GM23338 (cell line): Measurements from ENCODE around the gene UAP1. TPM values are rescaled to one million over a fixed set of nuclear protein-coding genes. Genes with fewer than 3 reads are reported as not detected.

Source experiments
- ATAC-seq: fragments of 200-7000 bp; cut with Tn5 transposase; 3 replicates; pipeline ENCODE4 v1.9.1; 2020
- DNase-seq: peaks from one replicate; pipeline ENCODE4 v3.0.0-alpha.2; 2015; ENCODE audit warnings: low spot score
- H2AFZ ChIP-seq: fragments of 200-600 bp; sonication (generic); 2 replicates; pipeline ENCODE4 v1.8.0; 2016; ENCODE audit warnings: antibody characterized with exemption, mild to moderate bottlenecking, moderate library complexity
- H3F3A ChIP-seq: fragments of 200-600 bp; sonication (generic); replicated peaks from 2 replicates; pipeline ENCODE4 v1.8.0; 2017; ENCODE audit warnings: antibody characterized with exemption, mixed run types, low read depth
- H3K27ac ChIP-seq: fragments of 200-600 bp; sonication (generic); 2 replicates; pipeline ENCODE4 v1.6.1; 2016; ENCODE audit warnings: low read depth
- H3K27me3 ChIP-seq: fragments of 200-600 bp; sonication (generic); 2 replicates; pipeline ENCODE4 v1.8.0; 2016; ENCODE audit warnings: mild to moderate bottlenecking, mixed run types, moderate library complexity; ENCODE audit not compliant: insufficient read depth
- H3K36me3 ChIP-seq: fragments of 200-600 bp; sonication (generic); 2 replicates; pipeline ENCODE4 v1.8.0; 2016; ENCODE audit warnings: mild to moderate bottlenecking; ENCODE audit not compliant: insufficient read depth
- H3K4me1 ChIP-seq: fragments of 200-600 bp; sonication (generic); 2 replicates; pipeline ENCODE4 v1.8.0; 2016; ENCODE audit warnings: mild to moderate bottlenecking, moderate library complexity; ENCODE audit not compliant: insufficient read depth
- H3K4me2 ChIP-seq: fragments of 200-600 bp; sonication (generic); 2 replicates; pipeline ENCODE4 v1.7.1; 2017; ENCODE audit warnings: mixed run types
- H3K4me3 ChIP-seq: fragments of 200-600 bp; sonication (generic); 2 replicates; pipeline ENCODE4 v1.6.1; 2016; ENCODE audit warnings: mixed run types
- H3K79me2 ChIP-seq: fragments of 200-600 bp; sonication (generic); replicated peaks from 2 replicates; pipeline ENCODE4 v1.8.0; 2017; ENCODE audit warnings: mild to moderate bottlenecking; ENCODE audit not compliant: insufficient read depth
- H3K9me2 ChIP-seq: fragments of 200-600 bp; sonication (generic); 2 replicates; pipeline ENCODE4 v1.8.0; 2017; ENCODE audit not compliant: insufficient read depth
- H4K20me1 ChIP-seq: fragments of 200-600 bp; sonication (generic); replicated peaks from 2 replicates; pipeline ENCODE4 v1.8.0; 2017; ENCODE audit warnings: mild to moderate bottlenecking; ENCODE audit not compliant: insufficient read depth
- H3K27ac Mint-ChIP-seq: 2 replicates; pipeline ENCODE4 v1.8.0; 2020; ENCODE audit warnings: inconsistent platforms, mild to moderate bottlenecking, moderate library complexity, mixed read lengths
- H3K27me3 Mint-ChIP-seq: 3 replicates; pipeline ENCODE4 v1.8.0; 2022; ENCODE audit warnings: low read depth, mild to moderate bottlenecking, moderate library complexity, mixed read lengths, inconsistent platforms; ENCODE audit not compliant: insufficient read depth, poor library complexity
- H3K36me3 Mint-ChIP-seq: 3 replicates; pipeline ENCODE4 v1.8.0; 2021; ENCODE audit warnings: low read depth, mild to moderate bottlenecking, inconsistent platforms, moderate library complexity, mixed read lengths
- H3K4me1 Mint-ChIP-seq: 3 replicates; pipeline ENCODE4 v1.8.0; 2020; ENCODE audit warnings: mild to moderate bottlenecking, inconsistent platforms, mixed read lengths
- H3K4me3 Mint-ChIP-seq: 3 replicates; pipeline ENCODE4 v1.8.0; 2021; ENCODE audit warnings: moderate library complexity, mild to moderate bottlenecking, inconsistent platforms, mixed read lengths
- H3K9me3 Mint-ChIP-seq: 3 replicates; pipeline ENCODE4 v1.8.0; 2020; ENCODE audit warnings: moderate library complexity, mild to moderate bottlenecking, inconsistent platforms, mixed read lengths
- CREB1 ChIP-seq: fragments of 250-450 bp; sonication (Bioruptor Pico); IDR thresholded peaks from 2 replicates; pipeline ENCODE4 v1.5.0; 2020; ENCODE audit warnings: low read depth, mild to moderate bottlenecking, moderate library complexity
- POLR2AphosphoS5 ChIP-seq: IDR thresholded peaks from 2 replicates; pipeline ENCODE4 v1.6.1; 2016; ENCODE audit warnings: antibody characterized with exemption, low read depth
- STAT1 ChIP-seq: IDR thresholded peaks from one replicate; pipeline ENCODE4 v1.6.1; 2016; ENCODE audit warnings: antibody characterized with exemption; ENCODE audit not compliant: unreplicated experiment
- polyA plus RNA-seq: library from polyadenylated mRNA; unstranded; fragments of >200 nt; fragmentation: Nextera tagmentation; extraction: Ambion mirVana; gene quantifications from 2 replicates; pipeline ENCODE4 v1.2.1, GENCODE V29; 2016
- total RNA-seq: library from RNA; depleted of rRNA; stranded (reverse); fragments of >200 nt; shearing (Covaris generic); gene quantifications from 2 replicates; pipeline ENCODE4 v1.2.3, GENCODE V29; 2014
- TF ChIP-seq, protein P1 (sequence below): fragments of 250-450 bp; sonication (Bioruptor Pico); IDR thresholded peaks from 2 replicates; pipeline ENCODE4 v1.5.0; 2020; ENCODE audit warnings: mild to moderate bottlenecking, moderate library complexity
- TF ChIP-seq, protein P2 (sequence below): IDR thresholded peaks from 2 replicates; pipeline ENCODE4 v1.6.1; 2016; ENCODE audit warnings: antibody characterized with exemption
- TF ChIP-seq, protein P3 (sequence below), 2 experiments: fragments of 200-600 bp in 1 of 2; sonication (generic) in 1 of 2; conservative IDR thresholded peaks; 2 replicates each; pipeline versions ENCODE4 v1.5.1 to v1.6.1; 2016 to 2017; ENCODE audit warnings: antibody characterized with exemption in 2 of 2, low read depth in 2 of 2, mild to moderate bottlenecking in 2 of 2, moderate library complexity in 1 of 2
- TF ChIP-seq, protein P4 (sequence below): IDR thresholded peaks from one replicate; pipeline ENCODE4 v1.6.1; 2018; ENCODE audit warnings: antibody characterized with exemption; ENCODE audit not compliant: unreplicated experiment

The UAP1 gene
- total and polyA plus RNA-seq, 2 experiments from 2014 or later = 26.7 to 33.3 TPM

DNA sequence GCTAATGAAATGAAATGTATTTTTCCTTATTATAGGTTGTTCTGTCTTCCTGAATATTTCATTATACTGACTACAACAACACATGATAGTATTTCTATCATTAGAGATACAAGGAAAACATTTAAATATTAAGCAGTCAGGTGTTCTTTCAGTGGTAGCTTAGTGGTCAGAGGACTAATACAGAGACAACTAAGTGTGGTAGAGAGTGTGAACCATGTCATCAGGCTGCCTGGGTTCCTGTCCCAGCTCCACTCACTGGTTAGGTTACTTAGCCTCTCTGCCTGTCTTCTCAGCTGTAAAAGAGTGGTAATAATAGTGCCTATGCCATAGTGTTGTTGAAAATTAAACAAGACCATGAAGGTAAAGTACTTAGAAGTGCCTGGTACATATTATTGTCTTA, 3.9 kb downstream of the UAP1 start (continued):
- TF ChIP-seq, protein P1, sequence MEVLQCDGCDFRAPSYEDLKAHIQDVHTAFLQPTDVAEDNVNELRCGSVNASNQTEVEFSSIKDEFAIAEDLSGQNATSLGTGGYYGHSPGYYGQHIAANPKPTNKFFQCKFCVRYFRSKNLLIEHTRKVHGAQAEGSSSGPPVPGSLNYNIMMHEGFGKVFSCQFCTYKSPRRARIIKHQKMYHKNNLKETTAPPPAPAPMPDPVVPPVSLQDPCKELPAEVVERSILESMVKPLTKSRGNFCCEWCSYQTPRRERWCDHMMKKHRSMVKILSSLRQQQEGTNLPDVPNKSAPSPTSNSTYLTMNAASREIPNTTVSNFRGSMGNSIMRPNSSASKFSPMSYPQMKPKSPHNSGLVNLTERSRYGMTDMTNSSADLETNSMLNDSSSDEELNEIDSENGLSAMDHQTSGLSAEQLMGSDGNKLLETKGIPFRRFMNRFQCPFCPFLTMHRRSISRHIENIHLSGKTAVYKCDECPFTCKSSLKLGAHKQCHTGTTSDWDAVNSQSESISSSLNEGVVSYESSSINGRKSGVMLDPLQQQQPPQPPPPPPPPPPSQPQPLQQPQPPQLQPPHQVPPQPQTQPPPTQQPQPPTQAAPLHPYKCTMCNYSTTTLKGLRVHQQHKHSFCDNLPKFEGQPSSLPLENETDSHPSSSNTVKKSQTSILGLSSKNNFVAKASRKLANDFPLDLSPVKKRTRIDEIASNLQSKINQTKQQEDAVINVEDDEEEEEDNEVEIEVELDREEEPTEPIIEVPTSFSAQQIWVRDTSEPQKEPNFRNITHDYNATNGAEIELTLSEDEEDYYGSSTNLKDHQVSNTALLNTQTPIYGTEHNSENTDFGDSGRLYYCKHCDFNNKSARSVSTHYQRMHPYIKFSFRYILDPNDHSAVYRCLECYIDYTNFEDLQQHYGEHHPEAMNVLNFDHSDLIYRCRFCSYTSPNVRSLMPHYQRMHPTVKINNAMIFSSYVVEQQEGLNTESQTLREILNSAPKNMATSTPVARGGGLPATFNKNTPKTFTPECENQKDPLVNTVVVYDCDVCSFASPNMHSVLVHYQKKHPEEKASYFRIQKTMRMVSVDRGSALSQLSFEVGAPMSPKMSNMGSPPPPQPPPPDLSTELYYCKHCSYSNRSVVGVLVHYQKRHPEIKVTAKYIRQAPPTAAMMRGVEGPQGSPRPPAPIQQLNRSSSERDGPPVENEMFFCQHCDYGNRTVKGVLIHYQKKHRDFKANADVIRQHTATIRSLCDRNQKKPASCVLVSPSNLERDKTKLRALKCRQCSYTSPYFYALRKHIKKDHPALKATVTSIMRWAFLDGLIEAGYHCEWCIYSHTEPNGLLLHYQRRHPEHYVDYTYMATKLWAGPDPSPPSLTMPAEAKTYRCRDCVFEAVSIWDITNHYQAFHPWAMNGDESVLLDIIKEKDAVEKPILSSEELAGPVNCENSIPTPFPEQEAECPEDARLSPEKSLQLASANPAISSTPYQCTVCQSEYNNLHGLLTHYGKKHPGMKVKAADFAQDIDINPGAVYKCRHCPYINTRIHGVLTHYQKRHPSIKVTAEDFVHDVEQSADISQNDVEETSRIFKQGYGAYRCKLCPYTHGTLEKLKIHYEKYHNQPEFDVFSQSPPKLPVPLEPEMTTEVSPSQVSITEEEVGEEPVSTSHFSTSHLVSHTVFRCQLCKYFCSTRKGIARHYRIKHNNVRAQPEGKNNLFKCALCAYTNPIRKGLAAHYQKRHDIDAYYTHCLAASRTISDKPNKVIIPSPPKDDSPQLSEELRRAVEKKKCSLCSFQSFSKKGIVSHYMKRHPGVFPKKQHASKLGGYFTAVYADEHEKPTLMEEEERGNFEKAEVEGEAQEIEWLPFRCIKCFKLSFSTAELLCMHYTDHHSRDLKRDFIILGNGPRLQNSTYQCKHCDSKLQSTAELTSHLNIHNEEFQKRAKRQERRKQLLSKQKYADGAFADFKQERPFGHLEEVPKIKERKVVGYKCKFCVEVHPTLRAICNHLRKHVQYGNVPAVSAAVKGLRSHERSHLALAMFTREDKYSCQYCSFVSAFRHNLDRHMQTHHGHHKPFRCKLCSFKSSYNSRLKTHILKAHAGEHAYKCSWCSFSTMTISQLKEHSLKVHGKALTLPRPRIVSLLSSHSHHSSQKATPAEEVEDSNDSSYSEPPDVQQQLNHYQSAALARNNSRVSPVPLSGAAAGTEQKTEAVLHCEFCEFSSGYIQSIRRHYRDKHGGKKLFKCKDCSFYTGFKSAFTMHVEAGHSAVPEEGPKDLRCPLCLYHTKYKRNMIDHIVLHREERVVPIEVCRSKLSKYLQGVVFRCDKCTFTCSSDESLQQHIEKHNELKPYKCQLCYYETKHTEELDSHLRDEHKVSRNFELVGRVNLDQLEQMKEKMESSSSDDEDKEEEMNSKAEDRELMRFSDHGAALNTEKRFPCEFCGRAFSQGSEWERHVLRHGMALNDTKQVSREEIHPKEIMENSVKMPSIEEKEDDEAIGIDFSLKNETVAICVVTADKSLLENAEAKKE (CRISPR knock-in tag) = no peak
- TF ChIP-seq, protein P2, sequence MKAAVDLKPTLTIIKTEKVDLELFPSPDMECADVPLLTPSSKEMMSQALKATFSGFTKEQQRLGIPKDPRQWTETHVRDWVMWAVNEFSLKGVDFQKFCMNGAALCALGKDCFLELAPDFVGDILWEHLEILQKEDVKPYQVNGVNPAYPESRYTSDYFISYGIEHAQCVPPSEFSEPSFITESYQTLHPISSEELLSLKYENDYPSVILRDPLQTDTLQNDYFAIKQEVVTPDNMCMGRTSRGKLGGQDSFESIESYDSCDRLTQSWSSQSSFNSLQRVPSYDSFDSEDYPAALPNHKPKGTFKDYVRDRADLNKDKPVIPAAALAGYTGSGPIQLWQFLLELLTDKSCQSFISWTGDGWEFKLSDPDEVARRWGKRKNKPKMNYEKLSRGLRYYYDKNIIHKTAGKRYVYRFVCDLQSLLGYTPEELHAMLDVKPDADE = no peak

DNA sequence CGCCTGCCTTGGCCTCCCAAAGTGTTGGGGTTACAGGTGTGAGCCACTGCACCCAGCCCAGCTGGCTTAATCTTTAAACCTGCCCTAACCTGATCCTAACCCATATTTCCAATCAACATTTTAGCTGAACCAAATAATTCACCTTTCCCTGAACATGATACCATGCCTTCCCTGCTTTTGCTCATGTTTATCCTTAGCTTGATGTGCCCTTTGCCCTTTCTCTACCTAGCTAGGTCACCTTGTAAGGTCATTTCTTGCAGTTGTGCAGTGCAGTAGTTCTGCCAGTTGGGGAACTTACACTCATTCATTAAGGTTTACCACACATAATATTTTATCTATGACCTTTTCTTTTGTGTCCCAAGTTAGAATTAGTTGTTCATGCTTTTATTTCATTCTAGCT, 5.3 kb downstream of the UAP1 start:
- no peak overlapping the region for H3K4me2 ChIP-seq
- H3K79me2 ChIP-seq = peaks cover 60% of the 10 kb centered on the region
- H3K9me2 ChIP-seq = no peaks in the 10 kb centered on the region
- Mint-ChIP-seq H3K4me3 (no peak overlapping the region), H3K27me3 (peaks cover 4% of the 10 kb centered on the region), H3K9me3 (no peaks in the 10 kb centered on the region), H3K4me1 (peaks cover 15% of the 10 kb centered on the region), H3K36me3 (peaks cover 3% of the 10 kb centered on the region; the same call in 2 of the 3 replicates), H3K27ac (no peak overlapping the region)
- H3F3A ChIP-seq = no peaks in the 10 kb centered on the region
- H3K4me1 ChIP-seq = peaks cover 12% of the 10 kb centered on the region; the same call in 1 of the 2 replicates
- no peaks in the 10 kb centered on the region for H3K36me3 ChIP-seq
- ATAC-seq = no peak
- no peak for DNase-seq
- no peak overlapping the region for H2AFZ ChIP-seq
- peaks cover 13% of the 10 kb centered on the region for H4K20me1 ChIP-seq
- H3K4me3 ChIP-seq = no peak overlapping the region
- peaks cover 8% of the 10 kb centered on the region; the same call in 1 of the 2 replicates for H3K27me3 ChIP-seq
- H3K27ac ChIP-seq = no peak overlapping the region
- TF ChIP-seq, protein P3, sequence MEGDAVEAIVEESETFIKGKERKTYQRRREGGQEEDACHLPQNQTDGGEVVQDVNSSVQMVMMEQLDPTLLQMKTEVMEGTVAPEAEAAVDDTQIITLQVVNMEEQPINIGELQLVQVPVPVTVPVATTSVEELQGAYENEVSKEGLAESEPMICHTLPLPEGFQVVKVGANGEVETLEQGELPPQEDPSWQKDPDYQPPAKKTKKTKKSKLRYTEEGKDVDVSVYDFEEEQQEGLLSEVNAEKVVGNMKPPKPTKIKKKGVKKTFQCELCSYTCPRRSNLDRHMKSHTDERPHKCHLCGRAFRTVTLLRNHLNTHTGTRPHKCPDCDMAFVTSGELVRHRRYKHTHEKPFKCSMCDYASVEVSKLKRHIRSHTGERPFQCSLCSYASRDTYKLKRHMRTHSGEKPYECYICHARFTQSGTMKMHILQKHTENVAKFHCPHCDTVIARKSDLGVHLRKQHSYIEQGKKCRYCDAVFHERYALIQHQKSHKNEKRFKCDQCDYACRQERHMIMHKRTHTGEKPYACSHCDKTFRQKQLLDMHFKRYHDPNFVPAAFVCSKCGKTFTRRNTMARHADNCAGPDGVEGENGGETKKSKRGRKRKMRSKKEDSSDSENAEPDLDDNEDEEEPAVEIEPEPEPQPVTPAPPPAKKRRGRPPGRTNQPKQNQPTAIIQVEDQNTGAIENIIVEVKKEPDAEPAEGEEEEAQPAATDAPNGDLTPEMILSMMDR (conservative IDR thresholded peaks at IDR 0.05; ENCODE audit: low read depth in 2 of 2) = no peak
- TF ChIP-seq, protein P4, sequence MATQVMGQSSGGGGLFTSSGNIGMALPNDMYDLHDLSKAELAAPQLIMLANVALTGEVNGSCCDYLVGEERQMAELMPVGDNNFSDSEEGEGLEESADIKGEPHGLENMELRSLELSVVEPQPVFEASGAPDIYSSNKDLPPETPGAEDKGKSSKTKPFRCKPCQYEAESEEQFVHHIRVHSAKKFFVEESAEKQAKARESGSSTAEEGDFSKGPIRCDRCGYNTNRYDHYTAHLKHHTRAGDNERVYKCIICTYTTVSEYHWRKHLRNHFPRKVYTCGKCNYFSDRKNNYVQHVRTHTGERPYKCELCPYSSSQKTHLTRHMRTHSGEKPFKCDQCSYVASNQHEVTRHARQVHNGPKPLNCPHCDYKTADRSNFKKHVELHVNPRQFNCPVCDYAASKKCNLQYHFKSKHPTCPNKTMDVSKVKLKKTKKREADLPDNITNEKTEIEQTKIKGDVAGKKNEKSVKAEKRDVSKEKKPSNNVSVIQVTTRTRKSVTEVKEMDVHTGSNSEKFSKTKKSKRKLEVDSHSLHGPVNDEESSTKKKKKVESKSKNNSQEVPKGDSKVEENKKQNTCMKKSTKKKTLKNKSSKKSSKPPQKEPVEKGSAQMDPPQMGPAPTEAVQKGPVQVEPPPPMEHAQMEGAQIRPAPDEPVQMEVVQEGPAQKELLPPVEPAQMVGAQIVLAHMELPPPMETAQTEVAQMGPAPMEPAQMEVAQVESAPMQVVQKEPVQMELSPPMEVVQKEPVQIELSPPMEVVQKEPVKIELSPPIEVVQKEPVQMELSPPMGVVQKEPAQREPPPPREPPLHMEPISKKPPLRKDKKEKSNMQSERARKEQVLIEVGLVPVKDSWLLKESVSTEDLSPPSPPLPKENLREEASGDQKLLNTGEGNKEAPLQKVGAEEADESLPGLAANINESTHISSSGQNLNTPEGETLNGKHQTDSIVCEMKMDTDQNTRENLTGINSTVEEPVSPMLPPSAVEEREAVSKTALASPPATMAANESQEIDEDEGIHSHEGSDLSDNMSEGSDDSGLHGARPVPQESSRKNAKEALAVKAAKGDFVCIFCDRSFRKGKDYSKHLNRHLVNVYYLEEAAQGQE = no peak
- TF ChIP-seq POLR2AphosphoS5 (no peak), STAT1 (no peak), CREB1 (no peak)
